Measurements from ENCODE around the gene FIBIN. TPM values are rescaled to one million over a fixed set of nuclear protein-coding genes. Genes with fewer than 3 reads are reported as not detected.
A peak's percentile ranks its signal among the peaks of the same experiment; 100 is the strongest.

FIBIN gene
- total RNA-seq = 10 to 100 TPM in 3 of 8 experiments, 1 to 10 TPM in 3, under 1 TPM in 2; 0.22 to 86.0 (median 1.5) TPM

DNA sequence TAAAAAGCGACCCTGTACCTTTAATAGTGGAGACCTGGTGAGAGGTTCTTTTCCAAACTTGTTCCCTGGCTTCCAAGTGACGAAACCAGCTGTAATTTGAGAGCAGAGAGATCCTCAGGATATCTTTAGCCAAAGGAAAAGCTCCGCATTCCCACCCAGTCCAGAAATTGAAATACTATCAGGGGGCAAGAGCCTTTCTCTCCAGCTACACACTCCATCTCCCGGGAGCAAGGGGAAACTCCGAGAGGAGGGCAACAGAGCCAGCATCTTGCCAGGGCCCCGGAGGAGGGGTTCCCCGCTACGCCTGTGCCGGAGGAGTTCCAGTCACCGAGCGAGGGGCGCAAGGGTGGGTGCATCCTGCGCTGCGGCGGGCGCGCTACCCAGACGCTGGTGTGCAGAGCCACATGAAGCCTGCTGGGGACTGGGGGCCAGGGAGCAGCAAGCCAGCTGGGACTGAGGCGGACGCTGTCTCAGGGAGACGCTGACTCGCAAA is at the start of gene FIBIN:
TSS of gene FIBIN (plus strand) at position 148 of the 493 bp plus-strand sequence. CDS start 415 bp downstream, outside the sequence.
- in situ Hi-C loops (cut with MboI; ENCODE audit: low pct_unique_long_range_greater_than_20kb in 2 of 9, low sequenced_read_pairs in 9 of 9, unreplicated experiment in 9 of 9) = no loop called here
- peak within 1 kb of the TSS in 3 of 5 donors; percentile 10 to 28 (median 15) for H3K4me3 ChIP-seq
- no peak within 1 kb of the TSS for H3K27ac ChIP-seq
- H3K4me1 ChIP-seq (replicated peaks in 1 of 2) = no peaks in the 10 kb centered on the region
- 0 to 71% (median 20%) methylated on average over 2 to 12 of the region's 22 CpGs; no CpG with 5 or more reads in 1 of the 10 experiments for WGBS, 10 experiments
- peak in 7 of 8 experiments; percentile 16 to 90 (median 68) for ATAC-seq (replicated peaks in 6 of 8)

DNA sequence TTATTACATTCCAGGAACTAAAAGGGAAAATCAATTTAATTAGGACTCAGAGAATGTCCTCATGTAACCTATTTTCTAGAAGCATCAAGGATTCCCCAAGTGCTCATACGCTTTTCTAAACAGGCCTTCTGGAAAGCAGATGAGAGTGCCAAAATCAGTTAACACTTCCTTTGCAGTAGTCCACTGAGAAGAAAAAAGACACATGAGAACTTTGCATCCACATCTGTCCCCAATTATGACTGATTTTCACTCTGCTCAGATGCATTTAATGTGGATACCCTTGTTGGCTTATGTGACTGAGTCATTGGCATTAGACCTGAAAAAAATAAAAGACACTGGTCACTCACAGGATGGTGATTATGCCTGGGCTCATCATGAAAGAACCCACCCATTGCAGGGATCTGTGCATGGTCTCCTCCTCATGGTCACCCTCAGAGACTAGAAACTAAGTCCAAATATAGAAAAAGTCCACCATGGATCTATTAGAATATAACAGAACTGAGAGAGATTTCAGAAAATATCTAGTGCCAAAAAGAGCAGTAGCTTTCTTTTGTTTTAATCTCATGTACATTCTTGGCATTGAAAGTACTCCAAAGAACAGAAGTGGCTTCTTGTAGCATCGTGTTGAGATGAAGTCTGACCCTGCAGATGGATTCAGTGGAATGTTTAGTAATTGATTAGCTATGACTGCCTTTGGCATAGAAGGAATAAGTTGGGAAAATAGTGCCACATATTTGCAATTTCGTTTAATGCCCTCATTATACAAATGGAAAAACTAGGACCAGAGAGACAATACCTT is 48.8 kb upstream of the FIBIN start:
- H3K4me3 ChIP-seq = no peak overlapping the region
- no peaks in the 10 kb centered on the region for H3K4me1 ChIP-seq (replicated peaks in 1 of 2)
- H3K27ac ChIP-seq = no peak overlapping the region
- WGBS, 10 experiments = 7 to 100% (median 85%) methylated on average over 1 to 3 of the region's 3 CpGs
- in situ Hi-C loops (cut with MboI; ENCODE audit: low pct_unique_long_range_greater_than_20kb in 2 of 9, low sequenced_read_pairs in 9 of 9, unreplicated experiment in 9 of 9) = no loop called here
- peak in 1 of 8 experiments; percentile 22 for ATAC-seq (replicated peaks in 6 of 8)

DNA sequence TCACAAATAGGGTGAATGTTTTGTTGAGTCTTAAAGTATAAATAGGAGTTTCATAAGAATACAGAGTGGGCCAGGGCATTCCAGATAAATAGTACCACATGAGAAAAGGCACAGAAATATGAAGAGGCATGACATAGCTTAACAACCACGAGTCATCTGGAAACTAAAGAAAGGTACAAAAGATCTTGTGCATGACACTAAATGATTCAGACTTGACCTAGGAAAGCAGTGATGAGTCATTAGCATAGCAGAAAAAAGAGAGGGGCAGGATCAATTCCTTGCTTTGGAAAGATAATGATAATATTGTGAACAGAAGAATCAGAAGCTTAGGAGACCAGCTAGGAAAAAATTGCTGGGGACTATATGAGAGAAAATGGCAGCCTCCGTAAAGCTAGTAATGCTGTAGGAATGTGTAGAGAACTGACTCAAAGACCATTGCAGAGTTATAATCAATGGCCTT is 47.6 kb upstream of the FIBIN start:
- no peak for ATAC-seq (replicated peaks in 6 of 8)
- WGBS, 10 experiments = 29 to 100% (median 67%) methylated on average over 1 to 2 of the region's 2 CpGs
- no peak overlapping the region for H3K27ac ChIP-seq
- no peak overlapping the region for H3K4me3 ChIP-seq
- in situ Hi-C loops (cut with MboI; ENCODE audit: low pct_unique_long_range_greater_than_20kb in 2 of 9, low sequenced_read_pairs in 9 of 9, unreplicated experiment in 9 of 9) = no loop called here
- H3K4me1 ChIP-seq (replicated peaks in 1 of 2) = peaks cover 0 to under 1% of the 10 kb centered on the region in 2 donors

DNA sequence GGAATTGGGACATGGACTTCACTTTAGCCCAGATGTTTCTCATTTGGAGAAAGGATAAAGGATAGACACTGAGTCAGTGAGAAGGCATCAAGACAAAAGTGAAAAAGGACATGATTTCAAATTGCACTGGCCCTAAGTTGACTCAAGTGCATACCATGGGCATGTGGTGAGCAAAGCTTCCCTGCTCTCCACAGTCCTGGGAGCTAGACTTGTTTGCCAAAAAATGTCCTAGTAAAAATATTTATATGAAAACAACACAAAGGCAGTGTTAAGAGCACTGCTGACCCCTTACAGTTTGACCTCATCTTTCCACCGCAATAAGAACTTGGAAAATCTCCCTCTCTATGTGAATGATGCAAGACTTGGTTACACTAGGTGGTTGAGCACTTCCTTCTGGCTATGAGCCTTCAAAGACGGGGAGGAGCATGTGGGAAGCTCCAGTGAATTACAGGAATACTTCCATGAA is 46.5 kb upstream of the FIBIN start:
- no peak overlapping the region for H3K4me3 ChIP-seq
- peaks cover 0 to 10% of the 10 kb centered on the region in 2 donors for H3K4me1 ChIP-seq (replicated peaks in 1 of 2)
- ATAC-seq (replicated peaks in 6 of 8) = peak in 2 of 8 experiments; percentile 68 to 73
- in situ Hi-C loops (cut with MboI; ENCODE audit: low pct_unique_long_range_greater_than_20kb in 2 of 9, low sequenced_read_pairs in 9 of 9, unreplicated experiment in 9 of 9) = no loop called here
- H3K27ac ChIP-seq = no peak overlapping the region
- WGBS, 10 experiments = 13 to 100% (median 100%) methylated on average over 1 to 2 of the region's 2 CpGs; no CpG with 5 or more reads in 6 of the 10 experiments

DNA sequence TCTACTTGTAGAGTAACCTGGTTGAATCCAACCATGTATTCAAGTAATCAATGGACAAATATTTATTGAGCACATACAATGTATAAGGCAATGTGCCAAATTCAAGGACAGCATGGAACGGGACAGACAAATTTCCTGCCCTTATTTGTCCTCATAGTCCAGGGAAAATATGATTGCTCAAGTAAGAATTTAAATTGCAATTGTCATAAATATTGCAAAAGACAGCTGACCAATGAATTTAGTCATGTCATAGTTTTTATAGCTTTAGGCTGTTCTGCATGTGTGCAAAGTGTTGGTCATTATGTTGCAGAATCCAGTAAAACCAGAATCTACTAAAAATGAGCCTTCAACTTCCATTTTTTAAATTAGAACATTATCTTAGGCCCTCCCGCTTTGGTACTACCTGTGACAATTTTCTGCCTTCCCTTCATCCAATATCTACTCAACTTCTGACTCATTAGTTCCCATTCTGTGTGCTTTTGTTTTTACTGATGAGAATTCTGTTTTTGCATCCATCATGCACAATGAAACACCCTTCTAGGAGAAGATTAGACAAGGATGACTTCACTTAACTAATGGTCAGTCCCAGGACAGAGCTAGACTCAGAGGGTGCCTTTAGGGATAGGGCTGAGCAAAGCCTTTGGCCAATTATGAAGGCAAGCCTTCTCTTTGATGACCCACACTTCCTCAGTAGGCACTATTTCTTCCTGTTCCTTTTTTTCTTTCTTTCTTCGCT is 45.8 kb upstream of the FIBIN start:
- Histone ChIP-seq H3K4me1 (replicated peaks in 1 of 2) (peaks cover 0 to 10% of the 10 kb centered on the region in 2 donors), H3K4me3 (no peak overlapping the region), H3K27ac (no peak overlapping the region)
- WGBS, 10 experiments = 48 to 100% (median 67%) methylated on average over 1 to 3 of the region's 3 CpGs
- ATAC-seq (replicated peaks in 6 of 8) = peak in 3 of 8 experiments; percentile 33 to 67 (median 54)
- in situ Hi-C loops (cut with MboI; ENCODE audit: low pct_unique_long_range_greater_than_20kb in 2 of 9, low sequenced_read_pairs in 9 of 9, unreplicated experiment in 9 of 9) = no loop called here

DNA sequence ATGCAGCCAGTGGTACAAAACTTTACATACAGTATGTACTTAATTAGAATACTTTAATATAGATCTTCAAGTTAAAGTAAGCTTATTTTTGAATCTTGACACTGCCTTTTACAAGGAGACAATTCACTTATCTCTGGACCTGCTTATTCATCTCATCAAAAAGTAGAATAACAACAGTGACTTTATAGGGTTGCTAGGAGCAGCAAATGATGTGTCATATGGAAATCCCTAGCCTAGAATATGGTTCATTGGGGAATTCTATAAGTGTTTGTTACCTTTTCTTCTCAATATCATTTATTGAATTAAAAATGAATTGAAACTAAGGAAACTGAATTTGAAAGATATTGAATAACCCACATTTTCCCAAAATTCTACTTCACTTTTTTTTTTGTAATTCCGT is 45.0 kb upstream of the FIBIN start:
- 44 to 100% (median 100%) methylated on average over 1 of the region's 1 CpG; no CpG with 5 or more reads in 3 of the 10 experiments for WGBS, 10 experiments
- Histone ChIP-seq H3K4me1 (replicated peaks in 1 of 2) (peaks cover 0 to 10% of the 10 kb centered on the region in 2 donors), H3K4me3 (no peak overlapping the region), H3K27ac (no peak overlapping the region)
- in situ Hi-C loops (cut with MboI; ENCODE audit: low pct_unique_long_range_greater_than_20kb in 2 of 9, low sequenced_read_pairs in 9 of 9, unreplicated experiment in 9 of 9) = no loop called here
- no peak for ATAC-seq (replicated peaks in 6 of 8)

DNA sequence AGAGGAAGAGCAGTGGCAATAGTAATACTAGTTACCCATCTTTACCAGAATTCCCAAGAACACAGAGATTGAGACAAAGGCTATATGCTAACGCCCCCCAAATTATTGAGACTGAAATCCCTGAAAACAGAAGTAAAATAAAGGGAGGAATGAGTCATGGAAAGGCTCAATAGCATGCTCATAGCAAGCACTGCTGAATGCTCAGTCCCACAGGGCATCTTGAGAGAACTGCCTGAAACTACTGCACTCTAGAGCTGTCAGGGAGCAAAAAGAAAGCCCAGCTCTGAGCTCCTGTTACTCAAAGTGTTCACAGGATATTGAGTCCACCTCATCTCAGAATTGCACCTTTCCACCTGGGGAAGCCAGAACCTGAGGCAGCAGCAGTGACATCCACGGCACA is 44.1 kb upstream of the FIBIN start:
- 57 to 100% (median 90%) methylated on average over 1 to 2 of the region's 2 CpGs; no CpG with 5 or more reads in 1 of the 10 experiments for WGBS, 10 experiments
- ATAC-seq (replicated peaks in 6 of 8) = no peak

DNA sequence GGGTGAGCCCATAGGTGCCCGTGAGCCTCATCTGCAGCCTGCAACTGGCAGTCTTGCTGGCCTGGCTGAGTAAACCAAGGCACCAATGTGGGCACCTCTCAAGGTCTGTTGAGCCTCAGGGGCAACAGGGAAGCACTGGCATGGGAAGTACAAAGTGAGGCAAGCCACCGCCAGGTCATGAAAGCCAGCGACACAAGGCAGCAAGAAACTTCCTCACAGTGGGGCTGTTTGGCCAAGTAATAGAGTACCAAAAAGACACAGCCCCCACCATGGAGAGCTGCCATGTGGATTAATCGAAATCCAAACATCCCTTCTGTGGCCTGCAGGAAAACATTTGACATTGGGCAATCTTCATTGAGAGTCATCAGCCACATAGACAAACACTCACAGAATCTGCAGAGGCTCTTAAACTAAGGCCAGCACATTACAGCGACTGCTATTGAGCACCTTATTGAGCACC is 43.6 kb upstream of the FIBIN start:
- no peak for ATAC-seq (replicated peaks in 6 of 8)
- WGBS, 10 experiments = 93 to 100% (median 100%) methylated on average over 1 to 4 of the region's 5 CpGs; no CpG with 5 or more reads in 4 of the 10 experiments

More for the DNA sequence above, 44.1 kb upstream of the FIBIN start:
- H3K4me1 ChIP-seq (replicated peaks in 1 of 2) = peaks cover 0 to 10% of the 10 kb centered on the region in 2 donors
- in situ Hi-C loops (cut with MboI; ENCODE audit: low pct_unique_long_range_greater_than_20kb in 2 of 9, low sequenced_read_pairs in 9 of 9, unreplicated experiment in 9 of 9) = no loop called here
- no peak overlapping the region for H3K27ac ChIP-seq
- no peak overlapping the region for H3K4me3 ChIP-seq

DNA sequence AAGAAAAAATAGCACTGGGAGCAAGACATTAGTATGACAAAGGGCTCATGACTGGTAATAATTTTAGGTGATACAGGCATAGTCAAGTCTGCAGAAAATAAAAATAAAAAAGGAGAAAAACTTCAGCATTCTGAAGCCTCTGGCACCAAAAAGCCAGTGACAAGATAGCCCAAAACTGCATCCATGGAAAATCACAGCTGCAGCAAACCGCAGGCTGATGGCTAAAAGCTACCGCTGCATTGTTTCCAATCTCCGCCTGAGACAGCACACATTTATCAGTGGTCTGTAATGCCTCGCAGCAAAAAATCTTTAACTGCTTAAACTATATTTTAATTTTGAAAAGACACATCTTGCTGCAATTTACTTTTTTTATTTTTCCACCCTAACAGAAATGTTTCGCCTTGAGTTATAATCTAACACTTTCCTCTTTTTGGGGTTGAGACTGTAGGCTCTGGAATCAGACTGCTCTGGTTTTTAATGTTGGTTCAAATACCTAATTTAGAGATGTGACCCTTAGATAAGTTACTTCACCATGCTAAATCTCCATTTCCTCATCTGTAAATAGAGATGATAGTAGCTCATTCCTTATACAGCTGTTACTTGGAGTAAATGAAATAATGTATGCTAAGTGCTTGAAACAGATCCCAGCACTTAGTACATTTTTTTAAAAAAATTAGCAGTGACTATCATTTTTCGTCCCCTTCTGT is 42.0 kb upstream of the FIBIN start:
- H3K4me3 ChIP-seq = no peak overlapping the region
- no peak overlapping the region for H3K27ac ChIP-seq
- peaks cover 0 to 10% of the 10 kb centered on the region in 2 donors for H3K4me1 ChIP-seq (replicated peaks in 1 of 2)
- in situ Hi-C loops (cut with MboI; ENCODE audit: low pct_unique_long_range_greater_than_20kb in 2 of 9, low sequenced_read_pairs in 9 of 9, unreplicated experiment in 9 of 9) = no loop called here
- ATAC-seq (replicated peaks in 6 of 8) = peak in 3 of 8 experiments; percentile 30 to 49 (median 42)
- 34 to 98% (median 50%) methylated on average over 1 to 6 of the region's 6 CpGs for WGBS, 10 experiments

More for the DNA sequence above, 43.6 kb upstream of the FIBIN start:
- peaks cover 0 to 10% of the 10 kb centered on the region in 2 donors for H3K4me1 ChIP-seq (replicated peaks in 1 of 2)
- no peak overlapping the region for H3K27ac ChIP-seq
- in situ Hi-C loops (cut with MboI; ENCODE audit: low pct_unique_long_range_greater_than_20kb in 2 of 9, low sequenced_read_pairs in 9 of 9, unreplicated experiment in 9 of 9) = no loop called here
- no peak overlapping the region for H3K4me3 ChIP-seq

DNA sequence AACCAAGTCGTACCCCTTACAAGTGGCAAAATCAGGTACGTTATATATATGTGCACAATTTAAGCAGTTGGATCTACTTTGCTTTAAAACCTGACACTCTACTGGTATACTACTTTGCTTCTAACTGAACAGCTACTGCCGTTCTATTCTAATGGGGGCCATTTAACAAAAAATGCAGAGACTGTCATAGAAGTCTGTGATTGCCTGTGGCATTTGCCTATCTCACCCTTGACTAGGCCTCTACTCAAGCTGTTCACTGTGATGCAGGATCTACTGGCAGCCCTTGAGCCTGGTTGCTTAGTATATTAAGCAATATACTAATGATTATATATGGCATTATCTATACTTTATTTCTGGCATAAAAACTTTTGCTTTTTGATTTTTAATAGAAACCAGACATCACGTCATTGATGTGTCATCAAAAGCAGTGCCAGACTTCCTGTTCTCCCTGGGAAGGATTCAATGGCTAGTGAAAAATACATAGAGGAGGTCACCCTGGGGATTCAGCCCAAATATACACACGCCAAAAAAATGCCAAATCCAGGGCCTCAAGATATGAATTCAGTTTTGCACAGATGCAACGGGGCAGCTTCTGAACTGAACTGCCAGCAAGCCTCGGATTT is 40.0 kb upstream of the FIBIN start:
- in situ Hi-C loops (cut with MboI; ENCODE audit: low pct_unique_long_range_greater_than_20kb in 2 of 9, low sequenced_read_pairs in 9 of 9, unreplicated experiment in 9 of 9) = no loop called here
- Histone ChIP-seq H3K4me1 (replicated peaks in 1 of 2) (peaks cover 10% of the 10 kb centered on the region in 2 donors), H3K27ac (no peak overlapping the region), H3K4me3 (no peak overlapping the region)
- no peak for ATAC-seq (replicated peaks in 6 of 8)
- WGBS, 10 experiments = 41 to 100% (median 87%) methylated on average over 1 to 6 of the region's 7 CpGs

DNA sequence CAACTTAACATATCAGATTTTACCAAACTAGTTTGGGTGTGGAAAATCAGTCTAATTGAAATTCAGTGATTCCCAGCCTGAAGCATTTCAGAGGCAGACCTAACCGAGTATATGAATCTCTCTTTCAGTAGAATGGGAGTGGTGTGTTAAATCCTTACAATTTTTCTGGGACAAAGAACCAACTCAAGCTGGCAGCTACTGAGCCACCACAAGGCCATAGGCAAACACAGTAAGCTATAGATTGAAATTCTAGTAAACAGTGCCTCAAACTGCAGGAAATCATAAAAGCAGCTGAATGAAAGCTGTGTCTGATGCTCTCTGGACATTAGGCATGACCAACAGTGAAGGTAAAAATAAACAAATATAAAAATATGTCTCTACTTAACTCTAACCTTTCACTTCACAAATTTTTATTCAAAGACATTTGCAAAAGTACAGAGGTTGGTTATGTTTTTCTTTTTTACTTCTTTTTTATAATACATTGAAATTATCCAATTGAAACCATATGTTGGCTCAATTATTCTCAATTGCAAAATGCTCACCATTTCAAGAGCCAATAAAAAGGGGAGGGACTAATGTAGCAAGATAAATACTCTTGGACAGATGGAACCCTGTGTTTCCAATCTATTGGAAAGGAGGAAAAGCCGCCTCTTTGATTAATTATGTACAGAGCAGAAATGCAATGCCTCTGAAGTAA is 35.8 kb upstream of the FIBIN start:
- WGBS, 10 experiments = 54 to 100% (median 81%) methylated on average over 1 to 2 of the region's 2 CpGs; no CpG with 5 or more reads in 1 of the 10 experiments
- Histone ChIP-seq H3K4me3 (no peak overlapping the region), H3K27ac (no peak overlapping the region), H3K4me1 (replicated peaks in 1 of 2) (peaks cover 0 to 12% of the 10 kb centered on the region in 2 donors)
- ATAC-seq (replicated peaks in 6 of 8) = no peak
- in situ Hi-C loops (cut with MboI; ENCODE audit: low pct_unique_long_range_greater_than_20kb in 2 of 9, low sequenced_read_pairs in 9 of 9, unreplicated experiment in 9 of 9) = no loop called here
